HTERT RPE-1 (cell line): ENCODE results near the gene SMARCD3.

Source experiments
- in situ Hi-C: fragments of 300-500 bp; cut with MboI; formaldehyde crosslinking; loops from 4 replicates; pipeline ENCODE4 v1.14.3; 2020; ENCODE audit warnings: low sequenced_read_pairs

SMARCD3 gene

GRCh38 chr7:151248346-151249033 lies at the start of gene SMARCD3:
Gene SMARCD3 (minus strand): TSS chr7:151248694. CDS start chr7:151248562, 132 bp downstream.
- in situ Hi-C loops, result no loop called here

GRCh38 chr7:151296202-151296992 lies 47.9 kb upstream of the SMARCD3 start:
- in situ Hi-C loops, result no loop called here

GRCh38 chr7:151292850-151293249 lies 44.4 kb upstream of the SMARCD3 start:
- in situ Hi-C loops, result no loop called here

GRCh38 chr7:151291206-151291605 lies 42.7 kb upstream of the SMARCD3 start:
- in situ Hi-C loops, result no loop called here

GRCh38 chr7:151290355-151290760 lies 41.9 kb upstream of the SMARCD3 start:
- in situ Hi-C loops, result no loop called here

GRCh38 chr7:151289891-151290290 lies 41.4 kb upstream of the SMARCD3 start:
- in situ Hi-C loops, result no loop called here

- in situ Hi-C loops, result no loop called here
These were observed 37.7 kb upstream of the SMARCD3 start for GRCh38 chr7:151286148-151286547.

- in situ Hi-C loops, result no loop called here
These were observed 34.8 kb upstream of the SMARCD3 start for GRCh38 chr7:151283302-151283701.

GRCh38 chr7:151282111-151282510 lies 33.6 kb upstream of the SMARCD3 start:
- in situ Hi-C loops, result no loop called here

GRCh38 chr7:151281686-151282085 lies 33.2 kb upstream of the SMARCD3 start:
- in situ Hi-C loops, result no loop called here

GRCh38 chr7:151280388-151281019 lies 32.0 kb upstream of the SMARCD3 start:
- in situ Hi-C loops, result no loop called here

GRCh38 chr7:151279868-151280267 lies 31.4 kb upstream of the SMARCD3 start:
- in situ Hi-C loops, result no loop called here

GRCh38 chr7:151278949-151279348 lies 30.5 kb upstream of the SMARCD3 start:
- in situ Hi-C loops, result no loop called here

- in situ Hi-C loops, result no loop called here
These were observed 29.1 kb upstream of the SMARCD3 start for GRCh38 chr7:151277631-151278030.

- in situ Hi-C loops, result no loop called here
These were observed 28.4 kb upstream of the SMARCD3 start for GRCh38 chr7:151276666-151277590.

- in situ Hi-C loops, result no loop called here
These were observed 27.5 kb upstream of the SMARCD3 start for GRCh38 chr7:151275813-151276577.

GRCh38 chr7:151274936-151275812 lies 26.7 kb upstream of the SMARCD3 start:
- in situ Hi-C loops, result no loop called here

- in situ Hi-C loops, result no loop called here
These were observed 25.9 kb upstream of the SMARCD3 start for GRCh38 chr7:151274396-151274795.
